ENCODE data around the gene PLAC8.

PLAC8 gene

GRCh38 chr4:83114576-83114975, at the start of gene PLAC8:
TSS of gene PLAC8 (minus strand) at chr4:83114729. CDS start at chr4:83107921, 6,808 bp downstream.
- TF ChIP-seq CTCF (IDR thresholded peaks at IDR 0.05), result no peak

- TF ChIP-seq CTCF (IDR thresholded peaks at IDR 0.05), result no peak
Measured at GRCh38 chr4:83153417-83153816, 38.9 kb upstream of the PLAC8 start.

- TF ChIP-seq CTCF (IDR thresholded peaks at IDR 0.05), result no peak
Measured at GRCh38 chr4:83152746-83153145, 38.2 kb upstream of the PLAC8 start.

- TF ChIP-seq CTCF (IDR thresholded peaks at IDR 0.05), result no peak
Measured at GRCh38 chr4:83151651-83152050, 37.1 kb upstream of the PLAC8 start.

- TF ChIP-seq CTCF (IDR thresholded peaks at IDR 0.05), result no peak
Measured at GRCh38 chr4:83150653-83151330, 36.3 kb upstream of the PLAC8 start.

- no peak for TF ChIP-seq CTCF (IDR thresholded peaks at IDR 0.05)
Measured at GRCh38 chr4:83149865-83150652, 35.5 kb upstream of the PLAC8 start.

GRCh38 chr4:83146841-83147240, 32.3 kb upstream of the PLAC8 start:
- no peak for TF ChIP-seq CTCF (IDR thresholded peaks at IDR 0.05)

Measured in LNCAP (cell line).